HG02610 (cell line): Measurements from ENCODE around the gene MAEA.

Source experiments
- ATAC-seq: cut with Tn5 transposase; IDR thresholded peaks from one replicate; pipeline ENCODE4 v1.9.1; 2021; ENCODE audit warnings: mild to moderate bottlenecking, moderate library complexity; ENCODE audit not compliant: unreplicated experiment

Gene MAEA

DNA sequence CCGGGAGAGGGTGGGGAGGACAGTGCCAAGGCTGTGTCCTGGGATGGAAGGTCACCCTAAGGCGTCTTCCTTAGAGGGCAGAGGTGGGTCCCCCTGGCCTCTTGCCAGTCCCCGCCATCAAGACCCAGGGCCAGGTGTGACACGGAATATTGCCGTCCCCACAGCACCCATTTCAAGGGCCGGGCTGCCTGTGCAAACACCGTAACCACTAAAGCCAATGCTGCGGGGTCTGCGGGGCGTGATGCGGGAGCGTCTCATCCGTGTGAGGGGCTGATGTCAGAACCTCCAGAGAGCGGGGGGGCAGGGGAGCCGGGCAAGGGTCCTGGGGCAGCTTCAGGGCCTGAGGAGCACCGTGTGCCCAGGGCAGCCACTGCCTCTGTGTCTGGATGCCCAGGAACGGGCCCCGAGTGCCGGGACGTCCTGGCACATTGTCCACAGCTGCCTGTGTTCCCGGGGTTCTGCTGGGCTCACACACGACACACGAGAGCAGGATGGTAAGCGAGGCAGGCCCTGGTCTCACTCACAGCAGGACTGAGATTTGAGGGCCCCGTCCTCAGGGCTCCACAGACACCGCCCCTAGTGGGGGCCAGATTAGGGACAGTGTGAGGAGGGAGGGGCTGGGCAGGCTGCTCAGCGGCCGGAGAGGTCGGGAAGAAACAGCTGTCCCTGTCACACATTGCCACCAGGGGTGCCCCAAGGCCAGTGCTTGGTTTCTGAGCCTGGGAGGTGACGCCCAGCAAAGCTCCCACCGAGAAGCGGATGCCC is 87.3 kb downstream of the MAEA start:
- no peak for ATAC-seq

- ATAC-seq = no peak
These were observed 88.0 kb downstream of the MAEA start for GRCh38 chr4:1377606-1378261.

- ATAC-seq = no peak
These were observed 89.0 kb downstream of the MAEA start for GRCh38 chr4:1378559-1379231.

GRCh38 chr4:1379351-1379781 is 89.7 kb downstream of the MAEA start:
- no peak for ATAC-seq

DNA sequence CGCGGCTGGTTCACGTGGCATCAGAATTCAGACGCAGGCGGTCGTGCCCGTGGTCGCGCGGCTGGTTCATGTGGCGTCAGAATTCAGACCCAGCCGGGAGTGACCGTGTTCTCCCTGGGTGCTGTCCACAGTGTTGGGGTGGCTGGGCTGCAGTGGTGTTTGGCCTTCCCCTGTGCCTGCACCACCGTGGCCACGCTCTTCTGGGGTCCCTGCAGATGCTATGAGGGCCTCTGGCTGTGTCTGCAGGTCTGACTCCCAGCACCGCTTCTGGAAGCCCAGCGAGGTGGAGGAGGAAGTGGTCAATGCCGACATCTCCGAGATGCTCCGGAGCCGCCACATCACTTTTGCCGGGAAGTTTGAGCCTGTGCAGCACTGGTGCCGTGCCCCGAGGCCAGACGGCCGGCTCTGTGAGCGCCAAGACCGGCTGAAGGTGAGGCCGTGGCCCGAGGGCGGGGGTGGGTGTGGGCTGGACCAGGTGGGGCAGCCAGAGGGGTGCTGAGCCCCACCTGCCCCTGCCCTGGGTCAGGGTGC is 90.2 kb downstream of the MAEA start:
- no peak for ATAC-seq

GRCh38 chr4:1380368-1381151 is 90.9 kb downstream of the MAEA start:
- ATAC-seq = no peak

- ATAC-seq = no peak
These were observed 91.5 kb downstream of the MAEA start for GRCh38 chr4:1381181-1381621.

DNA sequence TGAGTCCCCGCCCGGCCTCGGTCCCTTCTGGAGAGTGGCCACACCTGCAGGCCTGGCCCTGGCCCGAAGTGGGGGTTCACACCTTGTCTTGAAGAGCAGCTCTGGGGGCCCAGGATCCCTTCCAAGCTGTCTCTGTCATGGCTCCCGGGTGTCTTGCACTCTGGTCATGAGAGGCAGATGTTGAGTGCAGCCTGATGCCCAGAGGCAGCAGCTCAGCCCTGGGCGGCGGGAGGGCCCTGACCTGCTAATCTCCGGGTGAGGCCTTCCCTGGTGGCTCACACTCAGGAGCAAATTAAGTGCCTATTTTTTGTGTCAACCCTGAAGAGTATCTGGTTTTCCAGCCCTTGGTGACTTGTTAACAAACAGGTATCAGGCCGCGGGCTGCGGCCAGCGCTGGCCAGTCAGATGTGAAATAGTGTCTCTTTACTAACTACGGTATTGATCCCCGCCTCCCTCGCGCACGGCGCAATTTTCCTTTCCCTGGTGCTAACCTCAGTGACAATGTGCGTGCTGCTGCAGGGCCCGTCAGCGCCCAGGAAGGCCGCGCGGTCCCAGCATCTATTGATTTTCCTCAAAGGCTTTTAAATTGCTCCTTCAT is 92.4 kb downstream of the MAEA start:
- ATAC-seq = no peak

DNA sequence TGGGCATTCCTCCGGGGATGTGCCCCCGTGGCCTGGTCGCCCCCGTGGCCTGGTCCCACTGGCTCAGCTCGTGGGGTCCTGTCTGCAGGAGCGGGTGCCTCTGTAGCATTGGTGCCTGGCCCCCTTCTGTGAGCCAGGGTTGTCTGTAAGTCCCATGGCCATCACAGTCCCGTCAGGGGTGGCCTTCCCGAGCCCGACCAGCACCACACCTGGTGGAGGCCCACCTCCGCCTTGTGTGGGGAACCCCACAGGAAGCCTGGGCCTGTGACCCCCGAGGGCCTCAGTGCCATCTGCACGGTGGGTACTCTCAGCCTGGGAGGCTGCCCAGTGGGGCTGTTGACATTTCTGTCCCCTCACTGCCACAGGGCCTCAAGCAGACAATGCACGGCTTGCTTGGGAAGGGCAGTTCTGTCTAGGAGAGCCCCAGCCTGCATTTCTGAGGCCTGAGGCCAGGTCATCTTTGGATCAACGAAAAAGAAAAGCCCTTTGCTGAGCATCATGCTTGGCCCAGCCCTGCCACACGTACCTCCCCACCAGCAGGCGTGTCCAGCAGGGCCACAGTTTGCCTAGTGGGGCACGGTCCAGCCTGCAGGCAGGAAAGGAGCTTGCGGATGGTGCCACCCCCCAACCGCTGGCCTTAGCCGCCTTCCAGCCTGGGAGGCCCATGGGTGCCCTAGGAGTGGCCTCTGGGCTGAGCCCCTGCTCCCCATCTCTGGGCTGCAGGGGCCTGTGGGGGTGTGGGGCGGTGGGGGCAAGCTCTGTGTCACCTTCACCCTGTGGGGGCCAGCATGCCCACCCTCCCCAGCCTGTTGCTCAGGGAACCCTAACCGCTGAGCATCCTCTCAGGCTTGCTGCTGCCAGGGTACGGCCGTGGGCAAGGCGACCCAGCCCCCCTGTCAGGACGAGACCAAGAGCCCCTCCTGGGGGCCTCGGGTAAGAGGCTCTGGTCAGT is 93.4 kb downstream of the MAEA start:
- no peak for ATAC-seq

DNA sequence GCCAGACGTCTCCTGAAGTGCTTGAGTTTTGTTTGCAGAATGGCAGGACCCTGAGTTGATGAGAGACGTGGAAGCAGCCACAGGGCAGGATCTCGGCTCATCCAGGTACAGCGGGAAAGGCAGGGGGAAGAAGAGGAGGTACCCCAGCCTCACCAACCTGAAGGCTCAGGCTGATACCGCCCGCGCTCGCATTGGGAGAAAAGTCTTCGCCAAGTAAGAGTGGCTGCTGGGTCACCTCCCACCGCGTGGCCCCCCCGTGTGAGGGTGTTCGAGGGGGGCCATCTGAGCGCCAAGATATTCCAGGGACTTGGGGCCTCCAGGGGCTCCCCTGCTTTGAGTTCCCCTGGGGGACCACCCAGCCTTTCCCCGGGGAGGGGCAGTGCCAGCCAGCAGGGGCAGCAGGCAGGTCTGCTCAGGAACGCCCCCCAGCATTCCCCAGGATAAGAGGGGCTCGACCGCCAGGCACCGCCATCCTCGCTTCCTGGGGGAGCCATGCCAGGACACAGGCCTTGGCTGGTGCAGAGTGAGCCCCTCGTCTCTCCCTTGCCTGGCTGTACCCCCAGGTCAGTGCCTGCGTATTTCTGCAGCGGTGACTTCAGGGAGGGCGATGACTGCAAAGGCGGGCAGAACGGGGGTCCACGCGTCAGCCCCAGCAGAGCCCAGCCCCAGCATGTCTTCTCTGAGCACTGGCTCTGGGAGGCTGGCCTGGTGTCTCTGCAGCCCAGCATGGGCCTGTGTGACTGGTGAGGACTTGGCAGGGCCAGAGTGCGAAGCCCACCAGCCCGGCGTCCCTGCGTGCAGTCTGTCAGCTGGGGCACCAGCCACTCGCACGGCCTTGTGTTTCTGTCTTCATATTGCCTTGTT is 94.3 kb downstream of the MAEA start:
- ATAC-seq = no peak

GRCh38 chr4:1384675-1385372 is 95.1 kb downstream of the MAEA start:
- no peak for ATAC-seq

GRCh38 chr4:1385373-1386340 is 96.0 kb downstream of the MAEA start:
- ATAC-seq = no peak
